Activated T-cell treated with anti-CD3 and anti-CD28 coated beads, Interleukin-2, amount 50 U/mL, for 24 hours (primary cell): Measurements from ENCODE around the gene SLC20A1.
"Not testable (repeated sequence)": the region's sequence is repeated elsewhere in the genome, so short reads cannot be mapped to it uniquely, and the experiment has no call there.

Experiments used
- DNase-seq: peaks from one replicate; pipeline ENCODE4 v3.0.0-alpha.2; 2020
- H3K27ac Mint-ChIP-seq: 2 replicates; pipeline ENCODE4 v1.8.0; 2020; ENCODE audit warnings: mild to moderate bottlenecking, mixed read lengths
- H3K27me3 Mint-ChIP-seq: 2 replicates; pipeline ENCODE4 v1.8.0; 2020; ENCODE audit warnings: mixed read lengths
- H3K36me3 Mint-ChIP-seq: 2 replicates; pipeline ENCODE4 v1.8.0; 2020; ENCODE audit warnings: low read depth, mixed read lengths
- H3K4me1 Mint-ChIP-seq: 2 replicates; pipeline ENCODE4 v1.8.0; 2020; ENCODE audit warnings: low read depth, mixed read lengths
- H3K4me3 Mint-ChIP-seq: 2 replicates; pipeline ENCODE4 v1.8.0; 2020; ENCODE audit warnings: mild to moderate bottlenecking, moderate library complexity, mixed read lengths
- H3K9me3 Mint-ChIP-seq: 2 replicates; pipeline ENCODE4 v1.8.0; 2020; ENCODE audit warnings: mixed read lengths

Gene SLC20A1

GRCh38 chr2:112690853-112691401 lies 45.2 kb downstream of the SLC20A1 start:
- H3K36me3 Mint-ChIP-seq = no peaks in the 10 kb centered on the region
- H3K27ac Mint-ChIP-seq = peak overlapping the region; percentile 63
- H3K4me1 Mint-ChIP-seq = peaks cover 32% of the 10 kb centered on the region
- H3K27me3 Mint-ChIP-seq = no peaks in the 10 kb centered on the region
- H3K9me3 Mint-ChIP-seq = no peaks in the 10 kb centered on the region
- DNase-seq = peak; percentile 67
- H3K4me3 Mint-ChIP-seq = peak overlapping the region; percentile 40

GRCh38 chr2:112691881-112692281 lies 46.1 kb downstream of the SLC20A1 start:
- H3K4me3 Mint-ChIP-seq = no peak overlapping the region
- H3K4me1 Mint-ChIP-seq = peaks cover 32% of the 10 kb centered on the region
- H3K36me3 Mint-ChIP-seq = no peaks in the 10 kb centered on the region
- H3K27ac Mint-ChIP-seq = peak overlapping the region; percentile 82
- H3K9me3 Mint-ChIP-seq = no peaks in the 10 kb centered on the region
- H3K27me3 Mint-ChIP-seq = no peaks in the 10 kb centered on the region
- DNase-seq = no peak

GRCh38 chr2:112692495-112692911 lies 46.8 kb downstream of the SLC20A1 start:
- peak overlapping the region; percentile 82 for H3K27ac Mint-ChIP-seq

GRCh38 chr2:112692918-112693317 lies 47.2 kb downstream of the SLC20A1 start:
- peak overlapping the region; percentile 54 for H3K4me3 Mint-ChIP-seq
- H3K27me3 Mint-ChIP-seq = no peaks in the 10 kb centered on the region
- peak; percentile 54 for DNase-seq
- H3K4me1 Mint-ChIP-seq = peaks cover 32% of the 10 kb centered on the region
- no peaks in the 10 kb centered on the region for H3K36me3 Mint-ChIP-seq
- H3K9me3 Mint-ChIP-seq = no peaks in the 10 kb centered on the region
- H3K27ac Mint-ChIP-seq = peak overlapping the region; percentile 82

More at GRCh38 chr2:112692495-112692911, 46.8 kb downstream of the SLC20A1 start:
- H3K27me3 Mint-ChIP-seq = no peaks in the 10 kb centered on the region
- no peaks in the 10 kb centered on the region for H3K36me3 Mint-ChIP-seq
- H3K9me3 Mint-ChIP-seq = no peaks in the 10 kb centered on the region
- H3K4me1 Mint-ChIP-seq = peaks cover 32% of the 10 kb centered on the region
- DNase-seq = peak; percentile 58
- H3K4me3 Mint-ChIP-seq = peak overlapping the region; percentile 54

- no peak overlapping the region for H3K4me3 Mint-ChIP-seq
- peak overlapping the region; percentile 23 for H3K27ac Mint-ChIP-seq
- H3K4me1 Mint-ChIP-seq = peaks cover 32% of the 10 kb centered on the region
- no peaks in the 10 kb centered on the region for H3K27me3 Mint-ChIP-seq
- H3K36me3 Mint-ChIP-seq = no peaks in the 10 kb centered on the region
- DNase-seq = no peak
- no peaks in the 10 kb centered on the region for H3K9me3 Mint-ChIP-seq
Measured at GRCh38 chr2:112693596-112693995, 47.9 kb downstream of the SLC20A1 start.

- no peak overlapping the region for H3K4me3 Mint-ChIP-seq
- H3K36me3 Mint-ChIP-seq = no peaks in the 10 kb centered on the region
- H3K27ac Mint-ChIP-seq = no peak overlapping the region
- H3K27me3 Mint-ChIP-seq = no peaks in the 10 kb centered on the region
- peaks cover 32% of the 10 kb centered on the region for H3K4me1 Mint-ChIP-seq
- no peaks in the 10 kb centered on the region for H3K9me3 Mint-ChIP-seq
- DNase-seq = no peak
Measured at GRCh38 chr2:112694182-112694581, 48.4 kb downstream of the SLC20A1 start.

GRCh38 chr2:112698834-112699515 lies 53.2 kb downstream of the SLC20A1 start:
- no peak overlapping the region for H3K4me3 Mint-ChIP-seq
- H3K27me3 Mint-ChIP-seq = peaks cover 3% of the 10 kb centered on the region
- H3K27ac Mint-ChIP-seq = no peak overlapping the region
- no peaks in the 10 kb centered on the region for H3K36me3 Mint-ChIP-seq
- DNase-seq = no peak
- H3K4me1 Mint-ChIP-seq = peaks cover 6% of the 10 kb centered on the region
- no peaks in the 10 kb centered on the region for H3K9me3 Mint-ChIP-seq

- Mint-ChIP-seq H3K27ac (no peak overlapping the region), H3K4me3 (no peak overlapping the region), H3K27me3 (peaks cover 5% of the 10 kb centered on the region), H3K4me1 (peaks cover 6% of the 10 kb centered on the region), H3K9me3 (no peaks in the 10 kb centered on the region), H3K36me3 (no peaks in the 10 kb centered on the region)
- no peak for DNase-seq
Measured at GRCh38 chr2:112699984-112700667, 54.4 kb downstream of the SLC20A1 start.

- Mint-ChIP-seq H3K9me3 (no peaks in the 10 kb centered on the region), H3K36me3 (no peaks in the 10 kb centered on the region), H3K27me3 (peaks cover 5% of the 10 kb centered on the region), H3K4me3 (no peak overlapping the region), H3K27ac (no peak overlapping the region), H3K4me1 (peaks cover 13% of the 10 kb centered on the region)
- no peak for DNase-seq
Measured at GRCh38 chr2:112701052-112701451, 55.3 kb downstream of the SLC20A1 start.

GRCh38 chr2:112703684-112704083 lies 57.9 kb downstream of the SLC20A1 start:
- H3K27me3 Mint-ChIP-seq = peaks cover 8% of the 10 kb centered on the region
- H3K27ac Mint-ChIP-seq = no peak overlapping the region
- no peak overlapping the region for H3K4me3 Mint-ChIP-seq
- no peaks in the 10 kb centered on the region for H3K36me3 Mint-ChIP-seq
- no peak for DNase-seq
- H3K9me3 Mint-ChIP-seq = no peaks in the 10 kb centered on the region
- H3K4me1 Mint-ChIP-seq = peaks cover 37% of the 10 kb centered on the region

GRCh38 chr2:112705575-112705974 lies 59.8 kb downstream of the SLC20A1 start:
- no peaks in the 10 kb centered on the region for H3K36me3 Mint-ChIP-seq
- H3K27me3 Mint-ChIP-seq = peaks cover 13% of the 10 kb centered on the region
- H3K9me3 Mint-ChIP-seq = no peaks in the 10 kb centered on the region
- no peak overlapping the region for H3K4me3 Mint-ChIP-seq
- H3K4me1 Mint-ChIP-seq = peaks cover 38% of the 10 kb centered on the region
- DNase-seq = no peak
- H3K27ac Mint-ChIP-seq = no peak overlapping the region

GRCh38 chr2:112706170-112706664 lies 60.5 kb downstream of the SLC20A1 start:
- Mint-ChIP-seq H3K27me3 (peaks cover 13% of the 10 kb centered on the region), H3K36me3 (no peaks in the 10 kb centered on the region), H3K27ac (peak overlapping the region; percentile 15), H3K4me3 (no peak overlapping the region), H3K9me3 (no peaks in the 10 kb centered on the region), H3K4me1 (peaks cover 38% of the 10 kb centered on the region)
- no peak for DNase-seq

- not testable (repeated sequence) for H3K9me3 Mint-ChIP-seq, H3K36me3 Mint-ChIP-seq, DNase-seq, H3K27ac Mint-ChIP-seq, H3K4me3 Mint-ChIP-seq
- peaks cover 13% of the 10 kb centered on the region for H3K27me3 Mint-ChIP-seq
- peaks cover 35% of the 10 kb centered on the region for H3K4me1 Mint-ChIP-seq
Measured at GRCh38 chr2:112706947-112707346, 61.2 kb downstream of the SLC20A1 start.

- Mint-ChIP-seq H3K4me3 (no peak overlapping the region), H3K27me3 (peaks cover 18% of the 10 kb centered on the region), H3K4me1 (peaks cover 42% of the 10 kb centered on the region), H3K36me3 (no peaks in the 10 kb centered on the region), H3K27ac (no peak overlapping the region), H3K9me3 (no peaks in the 10 kb centered on the region)
- no peak for DNase-seq
Measured at GRCh38 chr2:112708968-112709367, 63.2 kb downstream of the SLC20A1 start.

- Mint-ChIP-seq H3K9me3 (no peaks in the 10 kb centered on the region), H3K4me3 (no peak overlapping the region), H3K36me3 (no peaks in the 10 kb centered on the region), H3K27me3 (peaks cover 16% of the 10 kb centered on the region), H3K27ac (no peak overlapping the region), H3K4me1 (peaks cover 42% of the 10 kb centered on the region)
- DNase-seq = no peak
Measured at GRCh38 chr2:112709703-112710102, 64.0 kb downstream of the SLC20A1 start.
